ENCODE results near the gene ARHGAP26.

ARHGAP26 gene

DNA sequence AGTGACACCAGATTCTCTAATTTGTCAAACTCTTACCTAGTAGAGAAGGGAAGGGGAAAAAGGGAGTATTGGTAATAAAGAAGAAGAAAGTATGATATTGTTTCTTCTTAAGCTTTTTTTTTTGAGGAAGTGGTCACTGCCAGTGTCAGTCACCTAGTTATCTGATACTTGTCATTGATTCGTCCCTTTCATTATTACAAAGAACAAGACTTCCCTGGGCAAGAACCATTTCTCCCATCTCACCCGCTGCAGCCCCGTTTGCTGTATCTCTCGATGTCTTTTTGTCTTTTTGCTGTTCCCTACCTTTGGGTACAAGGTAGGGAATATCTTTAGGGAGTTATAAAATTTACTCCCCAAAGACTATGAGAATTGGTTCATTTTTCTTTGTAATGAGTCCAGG is 249.0 kb downstream of the ARHGAP26 start:
- DNase-seq (ENCODE audit: low read depth) = no peak

DNA sequence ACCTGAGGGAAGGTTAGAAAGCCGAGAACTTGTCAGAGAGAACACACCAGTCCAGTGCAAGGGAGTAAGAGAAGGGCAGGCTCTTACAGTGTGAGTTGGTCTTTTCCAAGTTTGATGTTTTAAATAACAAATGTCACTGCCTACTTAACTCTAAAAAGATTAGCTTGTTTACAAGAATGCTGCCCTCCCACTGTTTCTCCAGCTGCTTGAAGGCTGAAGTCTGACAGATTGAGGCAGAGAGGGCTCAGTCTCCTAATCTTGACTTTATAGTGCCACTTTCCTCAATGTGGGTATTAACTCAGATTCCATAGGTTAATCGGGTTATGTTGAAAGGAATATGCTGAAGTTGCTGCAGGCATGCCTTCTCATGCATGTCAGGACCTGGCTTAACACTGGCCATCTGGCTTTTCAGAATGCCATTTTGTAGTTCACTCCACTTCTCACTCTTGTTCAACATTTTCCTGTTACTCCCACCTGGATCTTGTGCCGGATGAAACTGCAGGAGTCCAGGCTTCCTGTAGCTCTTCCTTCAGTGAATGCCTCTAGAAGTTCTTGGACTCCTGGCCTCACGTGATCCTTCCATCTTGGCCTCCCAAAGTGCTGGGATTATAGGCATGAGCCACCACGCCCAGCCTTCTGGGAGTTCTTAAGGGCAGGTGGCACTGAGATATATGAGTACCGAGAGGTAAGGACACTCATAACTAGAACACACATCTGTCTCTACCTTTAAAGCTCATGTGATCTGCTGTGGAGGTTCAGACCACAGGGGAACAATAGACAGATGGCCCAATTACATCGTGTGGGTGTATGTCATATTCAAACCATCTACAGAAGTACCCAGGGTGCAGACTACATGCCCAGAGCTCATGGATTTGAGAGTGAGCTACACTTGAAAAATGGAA is 249.7 kb downstream of the ARHGAP26 start:
- no peak for DNase-seq (ENCODE audit: low read depth)

GRCh38 chr5:143021595-143021994 is 251.4 kb downstream of the ARHGAP26 start:
- no peak for DNase-seq (ENCODE audit: low read depth)

DNA sequence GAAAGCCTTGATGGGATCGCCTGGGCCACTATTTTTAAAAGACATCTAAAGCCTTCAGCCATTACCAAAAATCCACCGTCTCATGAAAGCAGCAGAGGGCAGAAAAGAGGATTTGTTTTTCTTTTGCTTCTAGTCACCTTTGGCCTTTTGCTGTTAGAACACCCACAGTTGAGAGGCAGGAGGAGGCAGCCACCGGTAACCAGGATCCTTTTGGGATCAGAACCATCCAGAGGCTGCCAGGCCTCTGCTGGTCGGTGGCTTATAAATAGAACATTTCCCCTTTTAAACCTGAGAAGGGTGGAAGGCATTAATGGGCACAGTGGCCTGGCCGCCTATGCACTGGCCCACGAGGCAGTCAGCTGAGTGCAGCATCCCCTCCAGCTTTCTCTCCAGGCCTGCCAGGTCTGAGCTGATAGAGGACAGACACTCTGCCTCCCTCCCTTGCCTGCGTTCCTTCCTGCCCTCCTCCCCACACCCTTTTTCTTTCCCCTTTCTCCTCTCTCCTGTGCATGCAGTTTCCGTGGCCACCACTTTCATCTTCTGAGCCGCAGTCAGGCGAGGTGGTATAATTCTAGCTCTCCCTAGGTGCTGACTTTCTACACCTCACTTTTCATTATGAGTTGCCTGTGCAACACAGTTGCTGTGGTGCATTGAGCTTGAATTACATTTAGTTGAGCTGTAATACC is 253.4 kb downstream of the ARHGAP26 start:
- no peak for DNase-seq (ENCODE audit: low read depth)

DNA sequence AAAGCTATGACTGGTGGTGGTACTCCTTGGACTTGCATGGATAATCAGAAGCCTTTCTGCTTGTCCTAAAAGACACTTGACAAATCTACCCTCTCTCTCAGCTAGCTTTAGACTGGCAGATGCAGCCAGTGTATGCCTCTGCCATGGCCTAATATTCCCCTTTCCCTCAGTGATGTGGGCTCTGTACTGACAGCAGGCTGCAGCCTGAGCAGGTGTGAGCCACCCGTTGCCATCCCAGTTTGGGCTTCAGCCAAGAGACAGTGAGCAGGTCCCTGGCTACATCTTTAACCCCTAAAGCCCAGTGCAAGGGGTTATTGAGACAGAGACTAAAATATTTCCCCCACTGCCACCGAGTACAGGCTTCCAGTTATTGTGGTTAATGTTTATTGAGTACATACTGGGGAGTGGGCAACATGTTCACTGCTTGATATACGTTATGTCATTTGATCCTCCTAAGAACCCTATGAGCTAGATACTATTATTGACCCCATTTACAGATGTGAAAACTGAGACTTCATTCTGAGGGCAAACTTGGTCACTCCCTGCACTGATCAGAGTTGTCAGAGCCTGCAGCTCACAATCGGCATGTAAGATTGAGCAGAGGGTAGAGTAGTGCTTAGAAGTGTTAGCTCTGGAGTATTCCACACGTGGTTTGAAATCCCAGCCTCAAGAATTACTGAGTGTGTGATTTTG is 254.2 kb downstream of the ARHGAP26 start:
- no peak for DNase-seq (ENCODE audit: low read depth)

GRCh38 chr5:143025376-143025775 is 255.2 kb downstream of the ARHGAP26 start:
- DNase-seq (ENCODE audit: low read depth) = no peak

GRCh38 chr5:143025971-143026370 is 255.8 kb downstream of the ARHGAP26 start:
- DNase-seq (ENCODE audit: low read depth) = no peak

DNA sequence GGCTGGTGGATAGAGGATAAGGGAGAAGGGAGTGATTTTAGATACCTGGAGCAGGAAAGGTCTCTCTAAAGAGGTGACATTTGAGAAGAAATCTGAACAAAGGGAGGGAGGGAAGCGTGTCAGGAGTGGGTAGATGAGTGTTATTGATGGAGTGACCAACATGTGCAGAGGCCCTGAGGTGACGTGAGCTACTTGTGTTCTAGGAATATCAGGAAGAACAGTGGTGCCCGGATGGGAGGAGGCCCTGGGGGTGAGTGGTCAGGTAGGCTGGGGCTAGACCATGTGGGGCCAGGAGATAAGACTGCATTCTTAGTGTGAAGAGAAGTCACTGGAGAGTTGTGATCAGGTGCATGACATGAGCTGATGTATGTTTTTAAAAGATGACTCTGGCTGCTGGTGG is 256.2 kb downstream of the ARHGAP26 start:
- no peak for DNase-seq (ENCODE audit: low read depth)

DNA sequence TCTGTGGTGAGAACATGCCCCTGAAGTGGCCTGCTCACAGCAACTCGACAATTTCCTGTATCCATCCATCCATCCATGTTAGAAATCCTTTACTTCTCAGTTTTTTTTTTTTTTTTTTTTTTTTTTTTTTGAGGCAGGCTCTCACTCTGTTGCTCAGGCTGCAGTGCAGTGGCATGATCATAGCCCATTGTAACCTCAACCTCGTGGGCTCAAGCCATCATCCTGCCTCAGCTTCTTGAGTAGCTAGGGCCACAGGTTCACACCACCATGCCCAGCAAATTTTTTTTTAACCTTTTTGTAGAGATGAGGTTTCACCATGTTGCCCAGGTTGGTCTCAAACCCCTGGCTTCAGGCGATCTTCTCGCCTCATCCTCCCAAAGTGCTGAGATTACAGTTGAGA is 259.1 kb downstream of the ARHGAP26 start:
- DNase-seq (ENCODE audit: low read depth) = no peak

GRCh38 chr5:143030349-143030748 is 260.2 kb downstream of the ARHGAP26 start:
- no peak for DNase-seq (ENCODE audit: low read depth)

DNA sequence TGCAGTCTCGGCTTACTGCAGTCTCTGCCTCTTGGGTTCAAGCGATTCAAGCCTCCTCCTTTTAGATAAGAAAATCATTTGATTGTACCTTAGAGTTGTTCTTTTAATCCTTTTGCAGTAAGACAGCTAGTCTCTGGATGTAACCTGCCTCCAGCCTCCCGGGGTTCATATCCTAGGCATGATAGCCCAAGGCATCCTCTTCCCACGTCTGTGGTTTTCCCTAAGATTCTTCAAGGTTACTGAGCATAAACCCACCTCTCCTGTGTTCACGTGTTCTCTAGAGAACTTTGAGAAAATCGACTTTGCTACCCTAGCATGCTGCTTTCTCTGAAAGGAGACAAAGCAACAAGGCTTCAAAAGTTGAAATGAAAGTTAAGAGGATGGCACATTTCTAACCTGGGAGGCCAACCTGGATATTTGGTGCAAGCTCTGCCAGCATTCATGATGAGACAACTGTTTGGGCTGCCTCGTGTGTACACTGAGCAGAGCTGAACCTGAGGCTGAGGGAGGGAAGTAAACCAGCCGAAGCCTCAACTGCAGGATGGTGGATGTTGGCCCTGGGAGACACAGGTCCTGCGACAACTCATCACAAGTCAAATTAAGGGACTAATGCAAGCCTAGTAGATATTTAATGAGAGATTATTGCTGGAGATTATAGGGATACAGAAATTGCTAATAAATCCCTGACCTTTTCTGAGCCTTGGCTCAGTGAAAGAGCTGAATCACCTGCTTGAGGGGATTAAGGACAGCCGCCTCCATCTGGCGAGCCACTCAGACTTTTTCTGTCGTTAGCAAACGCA is 261.8 kb downstream of the ARHGAP26 start:
- no peak for DNase-seq (ENCODE audit: low read depth)

DNA sequence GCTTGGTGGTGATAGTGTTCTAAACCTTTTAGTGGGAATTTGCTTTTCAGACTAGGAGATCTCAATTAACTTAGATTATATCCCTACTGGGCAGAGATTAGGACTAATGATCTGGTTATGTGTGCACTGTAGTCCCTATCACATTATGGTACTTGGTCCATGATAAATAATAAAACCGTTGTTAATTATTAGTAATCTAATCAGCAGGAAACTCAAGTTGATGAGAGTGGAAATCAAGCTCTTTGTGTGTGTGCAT is 262.3 kb downstream of the ARHGAP26 start:
- DNase-seq (ENCODE audit: low read depth) = no peak

DNA sequence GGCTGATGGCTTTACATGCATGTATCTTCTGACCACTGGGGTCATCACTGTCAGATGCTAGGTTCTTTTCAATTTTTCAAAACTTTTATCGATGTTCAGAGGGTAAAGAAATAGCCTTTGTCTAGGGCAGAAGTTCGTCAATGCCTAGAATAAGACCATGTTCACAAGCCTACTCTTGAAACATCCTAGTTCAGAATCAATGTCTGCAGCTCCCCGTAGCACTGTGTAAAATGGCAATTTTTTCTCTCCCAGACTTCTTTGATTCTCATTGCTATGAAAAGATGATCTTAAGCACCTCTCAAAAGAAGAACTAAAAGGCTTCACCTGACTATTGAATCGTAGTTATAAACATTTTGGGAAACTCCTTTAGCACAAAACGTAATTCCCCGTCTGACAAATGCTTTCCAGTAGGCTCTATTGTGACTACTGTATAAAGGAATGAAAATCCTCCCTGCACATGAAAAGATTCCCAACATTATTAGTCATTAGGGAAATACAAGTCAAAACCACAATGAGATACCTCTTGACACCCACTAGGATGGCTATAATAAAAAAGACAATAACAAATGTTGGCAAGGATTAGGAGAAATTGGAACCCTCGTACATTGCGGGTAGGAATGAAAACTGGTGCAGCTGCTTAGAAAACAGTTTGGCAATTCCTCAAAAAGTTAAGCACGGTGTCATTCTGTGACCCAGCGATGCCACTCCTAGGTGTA is 263.5 kb downstream of the ARHGAP26 start:
- no peak for DNase-seq (ENCODE audit: low read depth)

- DNase-seq (ENCODE audit: low read depth) = no peak
These were observed 266.2 kb downstream of the ARHGAP26 start for GRCh38 chr5:143036146-143036927.

DNA sequence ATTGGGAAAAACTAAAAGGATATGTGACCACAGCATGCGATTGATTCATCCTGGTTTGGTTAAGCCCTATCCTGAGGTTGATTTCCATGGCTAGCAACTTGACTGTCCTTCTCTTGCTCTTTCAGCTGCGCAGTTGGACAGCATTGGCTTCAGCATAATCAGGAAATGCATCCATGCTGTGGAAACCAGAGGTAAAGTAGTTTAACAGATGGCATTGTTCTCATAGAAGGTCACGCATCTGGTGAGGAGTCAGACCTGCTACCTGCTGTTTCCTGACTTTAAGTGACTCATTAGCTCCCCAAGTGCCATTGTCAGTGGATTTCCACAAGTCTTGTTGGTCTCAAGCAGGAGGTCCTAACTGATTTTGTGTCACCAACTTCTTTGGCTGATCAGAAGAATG is 266.9 kb downstream of the ARHGAP26 start:
- DNase-seq (ENCODE audit: low read depth) = no peak

DNA sequence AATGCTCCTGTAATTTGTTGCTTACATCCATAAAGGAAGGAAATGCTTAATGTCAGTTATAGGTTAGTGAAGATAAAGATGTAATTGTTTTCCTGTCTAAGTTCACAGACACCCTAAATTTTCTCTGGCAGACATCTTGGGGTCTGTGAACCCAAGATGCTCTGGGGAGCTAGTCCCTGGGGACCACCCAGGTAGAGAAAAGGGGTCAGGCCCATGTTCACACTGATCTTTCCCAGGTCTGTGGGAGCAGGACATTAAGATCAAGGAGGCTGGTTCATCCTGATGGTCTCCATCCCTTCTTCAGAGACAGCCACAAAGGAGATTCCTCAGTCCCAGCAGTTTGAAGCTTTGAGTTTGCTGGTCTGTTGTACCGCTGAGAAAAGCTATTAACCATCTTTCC is 267.5 kb downstream of the ARHGAP26 start:
- DNase-seq (ENCODE audit: low read depth) = no peak

- DNase-seq (ENCODE audit: low read depth) = no peak
These were observed 270.4 kb downstream of the ARHGAP26 start for GRCh38 chr5:143040622-143041021.

DNA sequence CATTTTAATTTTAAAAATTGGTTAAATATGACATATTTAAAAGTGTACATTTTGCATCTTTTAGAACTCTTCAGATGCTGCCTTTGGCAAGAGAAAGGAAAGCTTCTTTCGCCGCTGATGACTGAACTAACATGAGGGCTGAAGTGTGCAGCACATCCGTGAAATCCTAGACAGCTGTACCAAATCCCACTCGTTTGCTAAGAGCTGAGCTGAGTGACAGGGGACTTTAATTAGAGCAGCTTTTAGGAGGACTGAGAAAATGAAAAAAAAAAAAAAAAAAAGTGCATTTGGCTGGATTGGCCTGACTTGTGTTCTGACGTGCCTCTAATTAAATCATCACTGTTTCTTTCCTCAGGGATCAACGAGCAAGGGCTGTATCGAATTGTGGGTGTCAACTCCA is 271.3 kb downstream of the ARHGAP26 start:
- no peak for DNase-seq (ENCODE audit: low read depth)

DNA sequence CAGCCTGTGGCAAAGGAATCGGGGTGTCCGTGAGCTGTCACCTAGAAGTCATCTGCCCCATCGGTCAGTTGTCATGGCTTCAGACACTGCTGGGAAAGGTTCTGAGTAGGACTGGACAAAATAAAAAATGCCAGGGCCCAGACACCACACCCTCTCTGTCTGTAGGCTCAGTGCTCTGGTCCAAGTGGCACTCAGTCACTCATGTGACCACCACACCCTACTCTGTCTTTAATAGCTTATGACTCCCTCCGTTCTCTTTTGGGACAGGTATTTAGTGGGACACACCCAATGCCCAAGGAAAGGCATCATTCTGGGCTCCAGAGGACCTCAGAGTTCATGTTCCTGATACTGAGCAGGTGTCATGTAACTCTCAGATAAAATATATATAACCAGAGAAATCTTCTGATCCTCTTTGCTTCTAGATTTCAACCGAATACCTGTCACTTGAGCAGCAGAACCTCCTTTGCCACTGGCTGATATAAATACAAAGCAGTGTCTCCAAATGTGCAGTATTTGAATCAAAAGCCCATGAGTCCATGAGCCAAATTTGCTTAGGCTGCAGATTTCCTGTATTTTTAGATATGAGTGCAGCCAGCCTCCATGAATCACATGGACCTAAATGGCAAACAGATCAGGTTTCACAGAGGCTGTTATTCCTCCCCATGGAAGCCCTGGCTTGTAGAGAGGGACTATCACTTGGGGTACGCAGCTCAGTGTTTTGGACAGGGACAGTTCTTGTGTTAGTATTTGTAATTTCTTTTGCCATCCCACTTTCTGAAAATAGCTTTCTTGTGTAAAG is 272.0 kb downstream of the ARHGAP26 start:
- DNase-seq (ENCODE audit: low read depth) = no peak

DNA sequence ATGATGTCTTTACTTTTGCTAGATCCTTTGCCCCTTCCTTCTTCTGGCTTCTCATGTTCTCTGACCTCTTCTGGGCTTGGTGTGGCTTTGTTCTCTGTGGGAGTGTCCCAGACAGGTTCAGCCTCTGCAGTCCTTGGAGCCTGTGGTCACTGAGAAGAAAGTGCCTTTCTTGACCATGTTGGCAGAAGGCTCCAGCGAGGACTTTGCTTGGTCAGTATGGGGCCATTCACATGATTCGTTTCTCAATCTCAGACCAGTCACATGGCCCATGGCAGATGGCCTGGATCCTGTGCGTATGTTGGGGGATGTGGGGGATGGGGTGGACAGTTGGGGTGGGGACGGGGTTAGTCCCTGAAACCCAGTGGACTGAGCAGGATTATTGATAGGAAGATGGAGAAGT is 274.1 kb downstream of the ARHGAP26 start:
- DNase-seq (ENCODE audit: low read depth) = no peak
